ENCODE results near the gene EFNA5.

Gene EFNA5

GRCh38 chr5:107469064-107469463, 201.7 kb downstream of the EFNA5 start:
- TF ChIP-seq CTCF (IDR thresholded peaks at IDR 0.05; ENCODE audit: low read depth, low read length, missing control alignments): no peak
- H3K4me3 ChIP-seq (replicated peaks; ENCODE audit: low read depth, low read length): no peak overlapping the region
- DNase-seq (ENCODE audit: extremely low read depth, low read depth): no peak

GRCh38 chr5:107468276-107468675, 202.5 kb downstream of the EFNA5 start:
- TF ChIP-seq CTCF (IDR thresholded peaks at IDR 0.05; ENCODE audit: low read depth, low read length, missing control alignments): no peak
- no peak for DNase-seq (ENCODE audit: extremely low read depth, low read depth)
- no peak overlapping the region for H3K4me3 ChIP-seq (replicated peaks; ENCODE audit: low read depth, low read length)

GRCh38 chr5:107467137-107467932, 203.4 kb downstream of the EFNA5 start:
- TF ChIP-seq CTCF (IDR thresholded peaks at IDR 0.05; ENCODE audit: low read depth, low read length, missing control alignments): no peak
- no peak overlapping the region for H3K4me3 ChIP-seq (replicated peaks; ENCODE audit: low read depth, low read length)
- DNase-seq (ENCODE audit: extremely low read depth, low read depth): no peak

- TF ChIP-seq CTCF (IDR thresholded peaks at IDR 0.05; ENCODE audit: low read depth, low read length, missing control alignments): no peak
- no peak overlapping the region for H3K4me3 ChIP-seq (replicated peaks; ENCODE audit: low read depth, low read length)
- no peak for DNase-seq (ENCODE audit: extremely low read depth, low read depth)
Observed at GRCh38 chr5:107466233-107466769, 204.4 kb downstream of the EFNA5 start.

- no peak for TF ChIP-seq CTCF (IDR thresholded peaks at IDR 0.05; ENCODE audit: low read depth, low read length, missing control alignments)
- DNase-seq (ENCODE audit: extremely low read depth, low read depth): no peak
- no peak overlapping the region for H3K4me3 ChIP-seq (replicated peaks; ENCODE audit: low read depth, low read length)
Observed at GRCh38 chr5:107464876-107465275, 205.9 kb downstream of the EFNA5 start.

GRCh38 chr5:107464416-107464815, 206.3 kb downstream of the EFNA5 start:
- H3K4me3 ChIP-seq (replicated peaks; ENCODE audit: low read depth, low read length): no peak overlapping the region
- TF ChIP-seq CTCF (IDR thresholded peaks at IDR 0.05; ENCODE audit: low read depth, low read length, missing control alignments): no peak
- no peak for DNase-seq (ENCODE audit: extremely low read depth, low read depth)
